Loucy (cell line): ENCODE measurements around the gene BEAN1.

Experiments
- H2AFZ ChIP-seq: fragments of 200-600 bp; sonication (generic); 2 replicates; pipeline ENCODE4 v1.6.0; 2016; ENCODE audit warnings: antibody characterized with exemption, mild to moderate bottlenecking, low read length, moderate library complexity
- H3F3A ChIP-seq: fragments of 200-600 bp; 2 replicates; pipeline ENCODE4 v1.6.0; 2016; ENCODE audit warnings: antibody characterized with exemption, low read depth, mild to moderate bottlenecking
- H3K27me3 ChIP-seq: fragments of 200-600 bp; sonication (generic); 2 replicates; pipeline ENCODE4 v1.6.1; 2014; ENCODE audit warnings: low read length, mild to moderate bottlenecking; ENCODE audit not compliant: insufficient read depth, poor library complexity, severe bottlenecking
- H3K36me3 ChIP-seq: fragments of 200-600 bp; sonication (generic); 2 replicates; pipeline ENCODE4 v1.6.1; 2016; ENCODE audit warnings: low read length; ENCODE audit not compliant: insufficient read depth
- H3K4me1 ChIP-seq: fragments of 200-600 bp; sonication (generic); 2 replicates; pipeline ENCODE4 v1.5.1; 2014; ENCODE audit warnings: low read length, mild to moderate bottlenecking; ENCODE audit not compliant: insufficient read depth, poor library complexity, severe bottlenecking
- H3K4me2 ChIP-seq: fragments of 200-600 bp; sonication (generic); 2 replicates; pipeline ENCODE4 v1.6.0; 2014; ENCODE audit warnings: antibody characterized with exemption, low read length, low read depth, mild to moderate bottlenecking; ENCODE audit not compliant: poor library complexity, severe bottlenecking
- H3K4me3 ChIP-seq: fragments of 200-600 bp; sonication (generic); 2 replicates; pipeline ENCODE4 v1.5.1; 2014; ENCODE audit warnings: low read length, mild to moderate bottlenecking, mixed read lengths; ENCODE audit not compliant: poor library complexity, severe bottlenecking
- H3K79me2 ChIP-seq: fragments of 200-600 bp; sonication (generic); 2 replicates; pipeline ENCODE4 v1.6.1; 2014; ENCODE audit warnings: low read length; ENCODE audit not compliant: insufficient read depth
- H3K9ac ChIP-seq: fragments of 200-600 bp; sonication (generic); 2 replicates; pipeline ENCODE4 v1.6.0; 2014; ENCODE audit warnings: mild to moderate bottlenecking, low read depth, low read length, moderate library complexity; ENCODE audit not compliant: poor library complexity, severe bottlenecking
- H3K9me2 ChIP-seq: fragments of 200-600 bp; sonication (generic); replicated peaks from 2 replicates; pipeline ENCODE4 v1.6.1; 2016; ENCODE audit warnings: low read depth, low read length, mixed read lengths
- H3K9me3 ChIP-seq: fragments of 200-600 bp; sonication (generic); 2 replicates; pipeline ENCODE4 v1.6.1; 2014; ENCODE audit warnings: mild to moderate bottlenecking, antibody characterized with exemption, low read length, low read depth; ENCODE audit not compliant: insufficient read depth
- H4K20me1 ChIP-seq: fragments of 200-600 bp; sonication (generic); 2 replicates; pipeline ENCODE4 v1.6.0; 2014; ENCODE audit warnings: antibody characterized with exemption, low read length, mild to moderate bottlenecking; ENCODE audit not compliant: insufficient read depth, poor library complexity, severe bottlenecking
- CTCF ChIP-seq: fragments of 200-600 bp; sonication (generic); conservative IDR thresholded peaks from 2 replicates; pipeline ENCODE4 v1.5.1; 2014; ENCODE audit warnings: mild to moderate bottlenecking, antibody characterized with exemption, low read length
- EZH2phosphoT487 ChIP-seq: fragments of 200-600 bp; IDR thresholded peaks from 2 replicates; pipeline ENCODE4 v1.6.1; 2018; ENCODE audit warnings: antibody characterized with exemption, mild to moderate bottlenecking, moderate library complexity, borderline replicate concordance

Gene BEAN1

GRCh38 chr16:66441586-66442375 is 14.7 kb downstream of the BEAN1 start:
- Histone ChIP-seq H3K9ac (no peak overlapping the region), H3F3A (no peaks in the 10 kb centered on the region), H3K4me1 (no peaks in the 10 kb centered on the region), H3K4me3 (no peak overlapping the region), H4K20me1 (no peaks in the 10 kb centered on the region), H3K9me2 (no peaks in the 10 kb centered on the region), H3K79me2 (no peaks in the 10 kb centered on the region), H3K27me3 (no peaks in the 10 kb centered on the region), H2AFZ (no peak overlapping the region), H3K36me3 (no peaks in the 10 kb centered on the region), H3K4me2 (no peak overlapping the region), H3K9me3 (no peaks in the 10 kb centered on the region)
- no peak for TF ChIP-seq EZH2phosphoT487
- TF ChIP-seq CTCF = no peak

- no peak overlapping the region for H2AFZ ChIP-seq
- no peak overlapping the region for H3K4me3 ChIP-seq
- H3K4me1 ChIP-seq = no peaks in the 10 kb centered on the region
- H3K9me2 ChIP-seq = no peaks in the 10 kb centered on the region
- no peak overlapping the region for H3K9ac ChIP-seq
- no peaks in the 10 kb centered on the region for H3K79me2 ChIP-seq
- no peak overlapping the region for H3K4me2 ChIP-seq
- H4K20me1 ChIP-seq = no peaks in the 10 kb centered on the region
- TF ChIP-seq EZH2phosphoT487 (no peak), CTCF (no peak)
- no peaks in the 10 kb centered on the region for H3K9me3 ChIP-seq
- no peaks in the 10 kb centered on the region for H3K27me3 ChIP-seq
- H3K36me3 ChIP-seq = no peaks in the 10 kb centered on the region
- H3F3A ChIP-seq = no peaks in the 10 kb centered on the region
These were observed 15.6 kb downstream of the BEAN1 start for GRCh38 chr16:66442502-66443268.

- no peaks in the 10 kb centered on the region for H3K9me2 ChIP-seq
- H2AFZ ChIP-seq = no peak overlapping the region
- H3K4me1 ChIP-seq = no peaks in the 10 kb centered on the region
- no peak overlapping the region for H3K4me2 ChIP-seq
- H3K4me3 ChIP-seq = no peak overlapping the region
- no peak for TF ChIP-seq EZH2phosphoT487
- no peak for TF ChIP-seq CTCF
- no peaks in the 10 kb centered on the region for H3F3A ChIP-seq
- H3K9ac ChIP-seq = no peak overlapping the region
- H4K20me1 ChIP-seq = no peaks in the 10 kb centered on the region
- H3K27me3 ChIP-seq = no peaks in the 10 kb centered on the region
- H3K36me3 ChIP-seq = no peaks in the 10 kb centered on the region
- H3K79me2 ChIP-seq = no peaks in the 10 kb centered on the region
- no peaks in the 10 kb centered on the region for H3K9me3 ChIP-seq
These were observed 16.2 kb downstream of the BEAN1 start for GRCh38 chr16:66443269-66443652.
